ENCODE measurements around the gene HECW1. TPM values are rescaled to one million over a fixed set of nuclear protein-coding genes. Genes with fewer than 3 reads are reported as not detected.

HECW1 gene
- total RNA-seq, 1 experiment from 2014 or later: 18.3 TPM

GRCh38 chr7:43433639-43434038, 321.2 kb downstream of the HECW1 start:
- DNase-seq (ENCODE audit: low read depth): no peak

GRCh38 chr7:43437001-43437400, 324.6 kb downstream of the HECW1 start:
- DNase-seq (ENCODE audit: low read depth): no peak

GRCh38 chr7:43438897-43439479, 326.5 kb downstream of the HECW1 start:
- DNase-seq (ENCODE audit: low read depth): no peak

- DNase-seq (ENCODE audit: low read depth): peak; percentile 63
Observed at GRCh38 chr7:43439631-43440401, 327.4 kb downstream of the HECW1 start.

- DNase-seq (ENCODE audit: low read depth): no peak
Observed at GRCh38 chr7:43441231-43442130, 329.0 kb downstream of the HECW1 start.

- DNase-seq (ENCODE audit: low read depth): no peak
Observed at GRCh38 chr7:43443381-43443780, 330.9 kb downstream of the HECW1 start.

- DNase-seq (ENCODE audit: low read depth): no peak
Observed at GRCh38 chr7:43444711-43445578, 332.5 kb downstream of the HECW1 start.

GRCh38 chr7:43449577-43449976, 337.1 kb downstream of the HECW1 start:
- no peak for DNase-seq (ENCODE audit: low read depth)

GRCh38 chr7:43450894-43451293, 338.4 kb downstream of the HECW1 start:
- DNase-seq (ENCODE audit: low read depth): no peak

- DNase-seq (ENCODE audit: low read depth): peak; percentile 72
Observed at GRCh38 chr7:43454936-43455518, 342.6 kb downstream of the HECW1 start.

GRCh38 chr7:43456200-43456599, 343.8 kb downstream of the HECW1 start:
- no peak for DNase-seq (ENCODE audit: low read depth)

GRCh38 chr7:43458330-43459018, 346.0 kb downstream of the HECW1 start:
- no peak for DNase-seq (ENCODE audit: low read depth)

- DNase-seq (ENCODE audit: low read depth): no peak
Observed at GRCh38 chr7:43459019-43459337, 346.5 kb downstream of the HECW1 start.

GRCh38 chr7:43460733-43461348, 348.4 kb downstream of the HECW1 start:
- DNase-seq (ENCODE audit: low read depth): no peak

- DNase-seq (ENCODE audit: low read depth): no peak
Observed at GRCh38 chr7:43461349-43462024, 349.0 kb downstream of the HECW1 start.

GRCh38 chr7:43462836-43463235, 350.4 kb downstream of the HECW1 start:
- DNase-seq (ENCODE audit: low read depth): no peak

GRCh38 chr7:43463401-43463980, 351.0 kb downstream of the HECW1 start:
- no peak for DNase-seq (ENCODE audit: low read depth)

- no peak for DNase-seq (ENCODE audit: low read depth)
Observed at GRCh38 chr7:43465581-43466554, 353.4 kb downstream of the HECW1 start.
